Subcutaneous adipose tissue (tissue), 4 donors: ENCODE measurements around the gene IGFBP5. TPM values are rescaled to one million over a fixed set of nuclear protein-coding genes. Genes with fewer than 3 reads are reported as not detected.

ENCODE experiments used
- CTCF ChIP-seq: fragments of 450-650 bp; IDR thresholded peaks from one replicate; pipeline ENCODE4 v1.5.1; 2016; ENCODE audit warnings: low read depth, mild to moderate bottlenecking, control low read depth, antibody characterized with exemption, moderate library complexity
- total RNA-seq, 4 donors: library from RNA; depleted of rRNA; stranded (reverse); fragments of >200 nt; gene quantifications; one replicate each; pipeline ENCODE4 v1.1.0, GENCODE V29; 2016

IGFBP5 gene
- total RNA-seq, 4 donors from 2014 or later, result 74.8 to 661 (median 512) TPM

GRCh38 chr2:216665242-216665641 is 30.1 kb downstream of the IGFBP5 start:
- TF ChIP-seq CTCF, result no peak

- TF ChIP-seq CTCF, result no peak
Observed at GRCh38 chr2:216664593-216665034, 30.7 kb downstream of the IGFBP5 start.

- TF ChIP-seq CTCF, result no peak
Observed at GRCh38 chr2:216663846-216664245, 31.5 kb downstream of the IGFBP5 start.

- TF ChIP-seq CTCF, result no peak
Observed at GRCh38 chr2:216663106-216663505, 32.2 kb downstream of the IGFBP5 start.

GRCh38 chr2:216661639-216662375 is 33.5 kb downstream of the IGFBP5 start:
- no peak for TF ChIP-seq CTCF

GRCh38 chr2:216661051-216661450 is 34.3 kb downstream of the IGFBP5 start:
- no peak for TF ChIP-seq CTCF

GRCh38 chr2:216660496-216660895 is 34.9 kb downstream of the IGFBP5 start:
- TF ChIP-seq CTCF, result no peak
